Neural progenitor cell (in vitro differentiated cells): Measurements from ENCODE around the gene ARPC5.

ENCODE experiments used
- EZH2phosphoT487 ChIP-seq: fragments of 200-600 bp; sonication (generic); IDR thresholded peaks from 2 replicates; pipeline ENCODE4 v1.6.1; 2017; ENCODE audit warnings: antibody characterized with exemption
- TF ChIP-seq, protein P1 (sequence below): fragments of 200-600 bp; sonication (generic); IDR thresholded peaks from 2 replicates; pipeline ENCODE4 v1.5.1; 2017; ENCODE audit warnings: antibody characterized with exemption, mild to moderate bottlenecking

DNA sequence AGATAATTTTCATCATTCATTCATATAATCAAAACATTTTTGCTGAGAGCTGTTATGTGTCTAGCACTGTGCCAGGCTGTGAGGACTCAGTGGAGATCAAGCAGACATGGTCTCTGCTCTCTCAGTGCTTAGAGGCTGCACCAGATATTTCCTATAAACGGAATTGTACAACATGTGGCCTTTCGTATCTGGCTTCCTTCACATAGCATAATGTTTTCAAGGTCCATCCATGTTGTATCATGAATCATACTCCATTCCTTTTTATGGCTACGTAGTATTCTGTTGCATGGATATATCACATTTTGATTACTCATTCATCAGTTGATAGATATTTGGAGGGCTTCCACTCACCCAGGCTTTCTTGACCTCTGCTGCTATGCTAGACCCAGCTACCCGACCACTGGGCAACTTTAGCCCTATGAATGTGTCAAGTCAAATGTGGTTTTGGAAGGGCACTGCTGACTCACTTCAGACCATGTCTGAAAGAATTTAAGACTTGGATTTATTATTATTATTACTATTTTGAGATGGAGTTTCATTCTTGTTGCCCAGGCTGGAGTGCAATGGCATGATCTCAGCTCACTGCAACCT lies 63.8 kb downstream of the ARPC5 start:
- TF ChIP-seq, protein P1, sequence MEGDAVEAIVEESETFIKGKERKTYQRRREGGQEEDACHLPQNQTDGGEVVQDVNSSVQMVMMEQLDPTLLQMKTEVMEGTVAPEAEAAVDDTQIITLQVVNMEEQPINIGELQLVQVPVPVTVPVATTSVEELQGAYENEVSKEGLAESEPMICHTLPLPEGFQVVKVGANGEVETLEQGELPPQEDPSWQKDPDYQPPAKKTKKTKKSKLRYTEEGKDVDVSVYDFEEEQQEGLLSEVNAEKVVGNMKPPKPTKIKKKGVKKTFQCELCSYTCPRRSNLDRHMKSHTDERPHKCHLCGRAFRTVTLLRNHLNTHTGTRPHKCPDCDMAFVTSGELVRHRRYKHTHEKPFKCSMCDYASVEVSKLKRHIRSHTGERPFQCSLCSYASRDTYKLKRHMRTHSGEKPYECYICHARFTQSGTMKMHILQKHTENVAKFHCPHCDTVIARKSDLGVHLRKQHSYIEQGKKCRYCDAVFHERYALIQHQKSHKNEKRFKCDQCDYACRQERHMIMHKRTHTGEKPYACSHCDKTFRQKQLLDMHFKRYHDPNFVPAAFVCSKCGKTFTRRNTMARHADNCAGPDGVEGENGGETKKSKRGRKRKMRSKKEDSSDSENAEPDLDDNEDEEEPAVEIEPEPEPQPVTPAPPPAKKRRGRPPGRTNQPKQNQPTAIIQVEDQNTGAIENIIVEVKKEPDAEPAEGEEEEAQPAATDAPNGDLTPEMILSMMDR, result no peak
- TF ChIP-seq EZH2phosphoT487, result no peak
